GM06990 (cell line): ENCODE measurements around the gene VPS37C.

Source experiments
- DNase-seq: peaks from one replicate; pipeline ENCODE4 v3.0.0-alpha.2; 2011; ENCODE audit not compliant: insufficient read length; ENCODE audit errors: extremely low read depth
- H3K27me3 ChIP-seq: replicated peaks from 2 replicates; pipeline ENCODE4 v1.6.0; 2011; ENCODE audit warnings: low read length; ENCODE audit not compliant: control insufficient read depth, insufficient read depth
- H3K36me3 ChIP-seq: 2 replicates; pipeline ENCODE4 v1.5.1; 2011; ENCODE audit warnings: low read length; ENCODE audit not compliant: control insufficient read depth, insufficient read depth
- H3K4me3 ChIP-seq: replicated peaks from 2 replicates; pipeline ENCODE4 v1.5.1; 2011; ENCODE audit warnings: low read depth, mild to moderate bottlenecking, control low read depth, low read length
- TF ChIP-seq, protein P1 (sequence below): IDR thresholded peaks from 2 replicates; pipeline ENCODE4 v1.5.1; 2011; ENCODE audit warnings: low read length, control low read depth, mild to moderate bottlenecking, inconsistent platforms; ENCODE audit not compliant: insufficient read depth, poor library complexity, severe bottlenecking

The VPS37C gene

DNA sequence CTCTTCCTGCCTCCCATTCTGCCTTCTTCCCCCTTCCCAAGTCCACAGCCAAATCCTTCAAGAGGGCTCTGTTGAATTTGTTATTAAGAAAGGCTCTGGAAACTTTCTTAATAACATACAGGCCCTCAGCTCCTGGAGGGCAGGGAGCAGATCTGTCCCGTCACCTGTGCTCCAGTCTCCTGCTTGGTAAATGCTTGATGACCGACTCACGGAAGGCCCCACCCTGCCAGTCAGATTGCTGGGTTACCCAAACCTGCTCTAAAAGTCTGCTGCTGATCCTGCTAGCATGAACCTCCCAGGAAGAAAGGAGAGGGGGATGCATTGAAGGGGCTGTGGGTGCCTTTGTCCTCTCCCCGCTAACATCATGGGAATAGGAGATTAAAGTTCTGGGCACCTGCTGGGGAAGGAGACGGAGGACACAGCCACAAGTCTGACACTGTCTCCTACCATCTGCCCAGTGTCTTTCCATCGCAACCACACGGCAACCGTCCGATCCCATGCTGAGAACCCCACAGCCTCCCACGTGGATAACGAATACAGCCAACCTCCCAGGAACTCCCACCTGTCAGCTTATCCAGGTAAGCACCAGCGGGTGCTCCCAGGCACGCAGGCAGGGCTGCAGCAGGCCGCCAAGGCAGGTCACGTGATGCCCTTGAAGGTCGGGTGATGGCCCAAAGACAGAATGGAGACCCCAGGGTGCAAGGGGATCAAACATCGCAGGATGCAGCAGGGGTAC, 36.5 kb downstream of the VPS37C start:
- no peak for DNase-seq
- Histone ChIP-seq H3K27me3 (no peaks in the 10 kb centered on the region), H3K4me3 (no peak overlapping the region), H3K36me3 (no peaks in the 10 kb centered on the region)
- TF ChIP-seq, protein P1, sequence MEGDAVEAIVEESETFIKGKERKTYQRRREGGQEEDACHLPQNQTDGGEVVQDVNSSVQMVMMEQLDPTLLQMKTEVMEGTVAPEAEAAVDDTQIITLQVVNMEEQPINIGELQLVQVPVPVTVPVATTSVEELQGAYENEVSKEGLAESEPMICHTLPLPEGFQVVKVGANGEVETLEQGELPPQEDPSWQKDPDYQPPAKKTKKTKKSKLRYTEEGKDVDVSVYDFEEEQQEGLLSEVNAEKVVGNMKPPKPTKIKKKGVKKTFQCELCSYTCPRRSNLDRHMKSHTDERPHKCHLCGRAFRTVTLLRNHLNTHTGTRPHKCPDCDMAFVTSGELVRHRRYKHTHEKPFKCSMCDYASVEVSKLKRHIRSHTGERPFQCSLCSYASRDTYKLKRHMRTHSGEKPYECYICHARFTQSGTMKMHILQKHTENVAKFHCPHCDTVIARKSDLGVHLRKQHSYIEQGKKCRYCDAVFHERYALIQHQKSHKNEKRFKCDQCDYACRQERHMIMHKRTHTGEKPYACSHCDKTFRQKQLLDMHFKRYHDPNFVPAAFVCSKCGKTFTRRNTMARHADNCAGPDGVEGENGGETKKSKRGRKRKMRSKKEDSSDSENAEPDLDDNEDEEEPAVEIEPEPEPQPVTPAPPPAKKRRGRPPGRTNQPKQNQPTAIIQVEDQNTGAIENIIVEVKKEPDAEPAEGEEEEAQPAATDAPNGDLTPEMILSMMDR = no peak

- no peaks in the 10 kb centered on the region for H3K27me3 ChIP-seq
- no peak overlapping the region for H3K4me3 ChIP-seq
- H3K36me3 ChIP-seq = no peaks in the 10 kb centered on the region
- no peak for DNase-seq
- TF ChIP-seq, protein P1 = no peak
Measured at GRCh38 chr11:61123775-61124571, 37.3 kb downstream of the VPS37C start.

DNA sequence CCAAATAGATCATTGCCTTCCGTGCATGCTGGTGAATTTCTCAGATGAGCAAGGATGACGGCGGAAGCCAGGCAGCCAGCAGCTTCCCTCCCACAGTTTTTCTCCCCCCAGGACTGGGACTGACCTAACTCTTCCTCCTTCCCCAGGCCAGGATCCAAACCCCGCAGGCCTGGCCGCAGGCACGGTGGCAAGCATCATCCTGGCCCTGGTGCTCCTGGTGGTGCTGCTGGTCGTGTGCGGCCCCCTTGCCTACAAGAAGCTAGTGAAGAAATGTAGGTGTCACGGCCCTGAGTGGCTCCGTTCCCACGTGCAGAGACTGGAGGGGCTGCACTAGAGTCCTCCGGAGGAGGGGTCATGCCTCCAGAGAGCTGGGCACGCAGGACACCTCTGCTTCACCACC, 38.5 kb downstream of the VPS37C start:
- no peak for DNase-seq
- TF ChIP-seq, protein P1 = no peak
- Histone ChIP-seq H3K27me3 (no peaks in the 10 kb centered on the region), H3K4me3 (no peak overlapping the region), H3K36me3 (no peaks in the 10 kb centered on the region)

GRCh38 chr11:61121917-61122316, 39.3 kb downstream of the VPS37C start:
- no peak overlapping the region for H3K4me3 ChIP-seq
- H3K36me3 ChIP-seq = no peaks in the 10 kb centered on the region
- no peak for DNase-seq
- TF ChIP-seq, protein P1 = no peak
- H3K27me3 ChIP-seq = no peaks in the 10 kb centered on the region

GRCh38 chr11:61121192-61121831, 39.9 kb downstream of the VPS37C start:
- no peaks in the 10 kb centered on the region for H3K27me3 ChIP-seq
- TF ChIP-seq, protein P1 = no peak
- DNase-seq = no peak
- no peaks in the 10 kb centered on the region for H3K36me3 ChIP-seq
- H3K4me3 ChIP-seq = no peak overlapping the region
